Placental pericyte (primary cell): ENCODE results near the gene TOMM5. TPM values are rescaled to one million over a fixed set of nuclear protein-coding genes. Genes with fewer than 3 reads are reported as not detected.

Experiments used
- total RNA-seq: library from RNA; depleted of rRNA; stranded (reverse); fragments of >200 nt; gene quantifications from 2 replicates; pipeline ENCODE4 v1.2.3, GENCODE V29; 2012

Gene TOMM5
- total RNA-seq, result 55.8 and 115 TPM in 2 replicates

GRCh38 chr9:37592108-37592951, at the start of gene TOMM5:
TOMM5 (minus strand) TSS chr9:37592597; CDS start chr9:37592532, 65 bp downstream.

GRCh38 chr9:37575921-37576721, 16.3 kb downstream of the TOMM5 start, which contains the start of gene FBXO10:
FBXO10 (minus strand) TSS chr9:37576380; CDS start chr9:37541768, 34,612 bp downstream.

Other genes starting within 250 kb of the TOMM5 start
- gene GRHPR, start 169.9 kb downstream of the TOMM5 start, total RNA-seq, result 134 and 136 TPM in 2 replicates
- gene ZBTB5, start 127.1 kb downstream of the TOMM5 start, total RNA-seq, result 11.5 and 15.1 TPM in 2 replicates
- gene POLR1E, start 106.6 kb downstream of the TOMM5 start, total RNA-seq, result 23.2 and 29.1 TPM in 2 replicates
- 12.0 and 37.6 TPM in 2 replicates for gene FBXO10, start 16.2 kb downstream of the TOMM5 start, total RNA-seq
- not detected in 2 replicates for gene FRMPD1, start 58.4 kb upstream of the TOMM5 start, total RNA-seq
- gene TRMT10B, start 161.2 kb upstream of the TOMM5 start, total RNA-seq, result 1.0 and 3.3 TPM in 2 replicates
- gene EXOSC3, start 192.5 kb upstream of the TOMM5 start, total RNA-seq, result 21.0 and 23.3 TPM in 2 replicates
- gene DCAF10, start 208.2 kb upstream of the TOMM5 start, total RNA-seq, result 19.3 and 40.0 TPM in 2 replicates